Neural cell (in vitro differentiated cells): ENCODE results near the gene SIPA1.

ENCODE experiments used
- CTCF ChIP-seq: fragments of 450-650 bp; IDR thresholded peaks from 2 replicates; pipeline ENCODE4 v1.5.1; 2014; ENCODE audit warnings: antibody characterized with exemption, mild to moderate bottlenecking, moderate library complexity; ENCODE audit not compliant: poor library complexity, severe bottlenecking
- EP300 ChIP-seq: fragments of 450-650 bp; conservative IDR thresholded peaks from 2 replicates; pipeline ENCODE4 v1.6.1; 2014; ENCODE audit warnings: antibody characterized with exemption, mild to moderate bottlenecking, moderate library complexity; ENCODE audit not compliant: poor library complexity, severe bottlenecking
- POLR2AphosphoS5 ChIP-seq: IDR thresholded peaks from 2 replicates; pipeline ENCODE4 v1.6.1; 2012

- no peak for TF ChIP-seq EP300
- TF ChIP-seq POLR2AphosphoS5: no peak
- TF ChIP-seq CTCF: no peak
Observed at GRCh38 chr11:65655570-65656332, 17.9 kb downstream of the SIPA1 start.
